ENCODE measurements around the gene ANO2.
A peak's percentile ranks its signal among the peaks of the same experiment; 100 is the strongest.

Gene ANO2

DNA sequence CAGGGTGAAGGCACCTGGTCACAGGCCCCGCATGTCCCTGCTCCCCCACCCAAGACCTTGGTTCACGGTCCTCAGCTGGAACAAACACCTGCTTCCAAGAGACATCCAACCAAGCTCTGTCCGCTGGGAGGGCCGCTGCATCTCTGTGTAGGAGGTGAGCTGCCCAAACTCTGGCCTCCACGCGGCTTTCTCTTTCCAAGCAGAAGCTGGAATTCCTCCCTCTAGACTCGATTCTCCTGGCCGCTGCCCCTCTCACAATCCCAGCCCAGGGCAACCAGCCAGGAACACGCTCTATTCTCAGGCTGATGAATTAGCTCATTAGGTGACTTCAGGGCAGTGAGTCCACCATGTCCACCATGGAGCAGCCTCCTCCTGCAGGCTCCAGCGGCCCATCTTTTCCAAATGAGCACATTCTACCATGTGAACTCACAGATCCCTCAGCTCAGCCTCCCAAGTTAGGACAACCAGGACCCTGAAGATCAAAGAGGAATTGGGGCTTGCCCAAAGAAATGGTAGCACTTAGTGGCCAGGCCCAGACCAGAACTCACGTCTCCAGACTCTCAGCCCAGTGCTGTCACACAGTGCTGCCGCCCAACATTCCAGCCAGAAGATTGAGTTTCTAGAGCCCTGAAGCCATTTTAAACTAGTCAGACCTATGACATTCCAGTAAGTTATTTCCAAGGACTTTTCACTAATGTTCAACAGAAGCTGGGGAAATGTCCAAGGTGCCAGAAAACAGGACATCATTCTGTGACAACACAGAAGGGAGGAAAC is 146.6 kb downstream of the ANO2 start:
- no peak for DNase-seq (ENCODE audit: extremely low read depth, low read depth)
- TF ChIP-seq CTCF (IDR thresholded peaks at IDR 0.05; ENCODE audit: low read depth, low read length): no peak

GRCh38 chr12:5797661-5798060 is 147.4 kb downstream of the ANO2 start:
- no peak for DNase-seq (ENCODE audit: extremely low read depth, low read depth)

DNA sequence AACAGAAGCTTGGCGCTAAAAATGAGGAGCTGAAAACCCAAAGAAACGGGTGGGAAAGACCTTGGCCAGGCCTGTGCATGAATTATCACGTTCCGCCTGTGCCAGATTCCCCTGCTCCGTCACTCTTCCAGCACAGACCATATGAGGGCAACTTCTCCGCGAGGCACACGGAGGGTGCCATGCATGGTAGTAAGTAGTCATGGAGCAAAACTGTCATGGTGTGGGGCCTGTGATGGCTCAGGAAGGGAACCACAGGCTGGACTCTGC is 148.2 kb downstream of the ANO2 start:
- DNase-seq (ENCODE audit: extremely low read depth, low read depth): no peak
- TF ChIP-seq CTCF (IDR thresholded peaks at IDR 0.05; ENCODE audit: low read depth, low read length): no peak

More at GRCh38 chr12:5797661-5798060, 147.4 kb downstream of the ANO2 start:
- TF ChIP-seq CTCF (IDR thresholded peaks at IDR 0.05; ENCODE audit: low read depth, low read length): no peak

DNA sequence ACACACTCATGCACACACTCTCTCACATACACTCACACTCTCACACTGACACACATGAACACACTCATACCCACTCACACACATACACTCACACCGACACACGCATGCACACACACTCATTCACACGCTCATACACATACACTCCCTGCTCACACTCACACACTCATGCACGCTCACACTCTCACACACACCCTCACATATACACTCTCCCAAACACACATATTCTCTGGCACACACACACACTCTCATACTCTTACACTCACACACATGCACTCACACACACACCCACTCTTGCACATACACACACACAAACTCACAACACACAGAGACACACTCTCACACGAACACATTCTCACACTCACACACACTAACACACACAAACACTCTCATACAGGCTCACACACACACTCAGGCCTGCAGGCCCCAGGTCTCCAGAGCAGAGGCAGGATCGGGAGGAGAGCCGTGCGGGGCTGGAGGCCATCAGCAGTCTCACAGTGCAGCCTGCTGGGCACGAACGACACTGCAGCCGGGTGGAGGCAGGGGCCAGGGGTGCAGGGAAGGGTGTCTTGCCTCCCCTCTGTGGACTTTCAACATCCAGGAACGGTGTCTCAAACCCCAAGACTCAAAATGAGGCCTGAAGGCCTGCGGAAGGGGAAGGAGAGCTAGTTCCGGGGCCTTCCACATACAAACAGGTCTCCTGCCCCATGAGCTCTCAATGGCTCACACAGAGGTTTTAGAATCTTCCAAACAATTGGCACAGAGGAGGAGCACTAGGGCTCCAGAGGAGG is 148.7 kb downstream of the ANO2 start:
- peak; percentile 19 for TF ChIP-seq CTCF (IDR thresholded peaks at IDR 0.05; ENCODE audit: low read depth, low read length)
- DNase-seq (ENCODE audit: extremely low read depth, low read depth): no peak

DNA sequence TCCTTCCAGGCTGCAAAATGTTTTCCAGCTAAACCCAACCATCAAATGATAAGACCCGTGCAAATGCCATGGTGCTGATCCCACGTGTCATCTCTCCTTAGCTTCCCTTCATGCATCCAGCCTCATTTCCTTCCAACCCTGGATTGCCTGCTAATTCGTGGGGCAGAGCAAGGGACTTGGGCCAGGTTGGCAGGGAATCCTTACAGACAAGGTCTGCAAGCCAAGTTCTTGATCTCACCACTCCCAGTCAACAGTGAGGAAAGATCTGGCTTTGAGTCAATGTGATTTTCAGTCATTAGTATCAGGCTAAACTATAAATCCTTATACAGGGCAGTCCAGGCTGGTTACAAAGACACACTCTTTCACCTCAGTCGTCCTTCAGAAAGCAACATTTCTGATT is 150.9 kb downstream of the ANO2 start:
- no peak for TF ChIP-seq CTCF (IDR thresholded peaks at IDR 0.05; ENCODE audit: low read depth, low read length)
- DNase-seq (ENCODE audit: extremely low read depth, low read depth): no peak

GRCh38 chr12:5792343-5792742 is 152.7 kb downstream of the ANO2 start:
- no peak for DNase-seq (ENCODE audit: extremely low read depth, low read depth)

More at GRCh38 chr12:5792343-5792742, 152.7 kb downstream of the ANO2 start:
- no peak for TF ChIP-seq CTCF (IDR thresholded peaks at IDR 0.05; ENCODE audit: low read depth, low read length)
